MG63 (cell line): ENCODE data around the gene GPX6. TPM values are rescaled to one million over a fixed set of nuclear protein-coding genes. Genes with fewer than 3 reads are reported as not detected.
"Not testable (repeated sequence)": the region's sequence is repeated elsewhere in the genome, so short reads cannot be mapped to it uniquely, and the experiment has no call there.

Experiments used
- DNase-seq: peaks from one replicate; pipeline ENCODE4 v3.0.0-alpha.2; 2020
- H3K27me3 ChIP-seq: fragments of 250-450 bp; sonication (Bioruptor Pico); 2 replicates; pipeline ENCODE4 v1.5.1; 2020; ENCODE audit warnings: mild to moderate bottlenecking, moderate library complexity
- H3K36me3 ChIP-seq: fragments of 250-450 bp; sonication (Bioruptor Pico); 2 replicates; pipeline ENCODE4 v1.5.1; 2020; ENCODE audit warnings: mild to moderate bottlenecking, moderate library complexity
- H3K4me3 ChIP-seq: fragments of 250-450 bp; sonication (Bioruptor Pico); 2 replicates; pipeline ENCODE4 v1.5.1; 2020; ENCODE audit warnings: mild to moderate bottlenecking, moderate library complexity
- H3K9me3 ChIP-seq: fragments of 250-450 bp; sonication (Bioruptor Pico); 2 replicates; pipeline ENCODE4 v1.5.1; 2020; ENCODE audit warnings: mild to moderate bottlenecking, moderate library complexity
- total RNA-seq: library from RNA; depleted of rRNA; stranded (reverse); fragments of >200 nt; shearing (Covaris generic); gene quantifications from 2 replicates; pipeline ENCODE4 v1.2.3, GENCODE V29; 2014; ENCODE audit warnings: low replicate concordance

GPX6 gene
- total RNA-seq, 1 experiment from 2014 or later = not detected

- no peak for DNase-seq
Measured at GRCh38 chr6:28534875-28535274, 19.3 kb upstream of the GPX6 start.

GRCh38 chr6:28534306-28534705 is 18.7 kb upstream of the GPX6 start:
- DNase-seq = no peak
- Histone ChIP-seq H3K36me3 (no peaks in the 10 kb centered on the region), H3K9me3 (no peaks in the 10 kb centered on the region), H3K4me3 (no peak overlapping the region), H3K27me3 (no peaks in the 10 kb centered on the region)

More at GRCh38 chr6:28534875-28535274, 19.3 kb upstream of the GPX6 start:
- Histone ChIP-seq H3K4me3 (no peak overlapping the region), H3K27me3 (no peaks in the 10 kb centered on the region), H3K9me3 (no peaks in the 10 kb centered on the region), H3K36me3 (no peaks in the 10 kb centered on the region)

DNA sequence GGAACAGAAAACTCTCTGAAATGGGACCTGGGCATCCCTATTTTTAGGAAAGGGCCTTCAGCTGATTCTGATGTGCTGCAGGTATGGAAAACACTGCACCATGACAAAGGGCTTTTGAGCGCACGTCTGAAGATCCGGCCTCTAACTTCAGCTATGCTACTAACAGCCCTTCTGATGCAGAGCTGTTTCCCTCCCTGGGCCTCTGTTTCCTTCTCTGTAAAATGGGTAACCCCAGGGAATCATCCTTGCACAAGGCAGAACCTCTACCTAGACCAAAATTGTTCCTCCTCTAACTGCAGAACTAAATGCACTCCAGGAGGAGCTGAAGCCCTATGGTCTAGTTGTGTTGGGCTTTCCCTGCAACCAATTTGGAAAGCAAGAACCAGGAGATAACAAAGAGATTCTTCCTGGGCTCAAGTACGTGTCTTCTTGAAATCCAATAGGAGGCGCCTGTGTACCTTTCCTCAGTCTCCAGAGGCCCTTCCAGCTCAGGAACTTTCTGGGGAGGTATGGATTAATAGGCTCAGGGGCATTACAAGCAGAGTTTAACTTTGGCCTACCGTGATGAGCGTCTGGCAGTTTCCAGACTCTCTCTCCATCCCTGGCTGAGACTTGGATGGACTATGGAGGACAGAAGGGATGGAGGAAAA is 16.0 kb upstream of the GPX6 start:
- Histone ChIP-seq H3K4me3 (no peak overlapping the region), H3K27me3 (no peaks in the 10 kb centered on the region), H3K36me3 (no peaks in the 10 kb centered on the region), H3K9me3 (no peaks in the 10 kb centered on the region)
- no peak for DNase-seq

GRCh38 chr6:28530777-28531176 is 15.2 kb upstream of the GPX6 start:
- no peak for DNase-seq
- Histone ChIP-seq H3K4me3 (no peak overlapping the region), H3K27me3 (no peaks in the 10 kb centered on the region), H3K9me3 (no peaks in the 10 kb centered on the region), H3K36me3 (no peaks in the 10 kb centered on the region)

DNA sequence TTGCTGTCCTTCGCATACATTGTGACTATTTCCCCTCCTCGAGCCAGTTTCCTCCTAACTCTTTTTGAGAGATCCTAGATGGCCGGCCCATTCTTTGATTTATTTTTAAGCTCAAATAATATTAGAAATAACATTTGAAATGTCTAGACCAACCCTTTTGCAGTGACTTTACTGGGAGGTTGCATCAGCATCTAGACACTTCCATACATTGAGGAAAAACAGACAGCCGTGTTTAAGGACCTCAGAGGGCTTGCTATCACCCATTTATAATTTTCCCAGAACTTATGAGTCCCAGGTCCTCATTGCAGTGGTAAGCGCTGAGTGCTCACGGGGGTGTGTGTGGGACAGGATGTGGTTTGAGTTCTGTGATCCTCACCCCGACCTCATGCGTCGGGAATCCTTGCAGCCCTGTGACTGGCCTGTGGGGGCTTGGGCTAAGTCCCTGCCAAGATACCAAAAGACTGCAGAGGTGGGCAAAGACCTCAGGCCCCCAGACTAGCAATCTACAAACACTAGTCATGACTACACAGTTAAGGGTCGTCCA is 10.0 kb upstream of the GPX6 start, which contains the start of gene GPX5:
Gene GPX5, plus strand, starts transcription at position 386 of the 544 bp plus-strand sequence. Its CDS starts 133 bp downstream, at position 519.
- no peak within 1 kb of the TSS for H3K4me3 ChIP-seq
- H3K27me3 ChIP-seq = no peaks in the 10 kb centered on the region
- no peak for DNase-seq
- no peaks in the 10 kb centered on the region for H3K9me3 ChIP-seq
- H3K36me3 ChIP-seq = no peaks in the 10 kb centered on the region

- Histone ChIP-seq H3K36me3 (no peaks in the 10 kb centered on the region), H3K4me3 (no peak overlapping the region), H3K27me3 (no peaks in the 10 kb centered on the region), H3K9me3 (no peaks in the 10 kb centered on the region)
- no peak for DNase-seq
Measured at GRCh38 chr6:28523241-28523622, 7.6 kb upstream of the GPX6 start.

- no peak for DNase-seq
- no peaks in the 10 kb centered on the region for H3K9me3 ChIP-seq
- no peaks in the 10 kb centered on the region for H3K36me3 ChIP-seq
- no peak overlapping the region for H3K4me3 ChIP-seq
- no peaks in the 10 kb centered on the region for H3K27me3 ChIP-seq
Measured at GRCh38 chr6:28522594-28523240, 7.1 kb upstream of the GPX6 start.

DNA sequence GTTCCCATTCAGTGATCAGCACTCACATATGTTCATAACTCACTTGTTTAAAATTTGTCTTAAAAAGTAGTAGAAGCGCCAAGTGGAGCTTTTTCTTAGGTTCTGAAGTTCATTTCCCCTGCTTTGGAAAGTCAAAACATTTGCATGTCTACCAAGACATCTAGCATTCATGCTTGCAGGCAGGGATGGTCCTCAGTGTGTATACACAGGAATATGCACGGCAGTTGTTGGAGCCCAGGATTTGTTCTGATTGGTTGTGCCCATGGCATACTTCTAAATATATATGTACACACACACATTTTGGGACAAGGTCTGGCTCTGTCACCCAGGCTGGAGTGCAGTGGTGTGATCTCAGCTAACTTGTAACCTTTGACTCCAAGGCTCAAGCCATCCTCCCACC is 2.4 kb upstream of the GPX6 start:
- H3K4me3 ChIP-seq = no peak overlapping the region
- DNase-seq = no peak
- no peaks in the 10 kb centered on the region for H3K27me3 ChIP-seq
- no peaks in the 10 kb centered on the region for H3K9me3 ChIP-seq
- H3K36me3 ChIP-seq = no peaks in the 10 kb centered on the region

- not testable (repeated sequence) for H3K27me3 ChIP-seq, H3K9me3 ChIP-seq, DNase-seq, H3K36me3 ChIP-seq, H3K4me3 ChIP-seq
Measured at GRCh38 chr6:28512387-28512786, 3.2 kb downstream of the GPX6 start.

DNA sequence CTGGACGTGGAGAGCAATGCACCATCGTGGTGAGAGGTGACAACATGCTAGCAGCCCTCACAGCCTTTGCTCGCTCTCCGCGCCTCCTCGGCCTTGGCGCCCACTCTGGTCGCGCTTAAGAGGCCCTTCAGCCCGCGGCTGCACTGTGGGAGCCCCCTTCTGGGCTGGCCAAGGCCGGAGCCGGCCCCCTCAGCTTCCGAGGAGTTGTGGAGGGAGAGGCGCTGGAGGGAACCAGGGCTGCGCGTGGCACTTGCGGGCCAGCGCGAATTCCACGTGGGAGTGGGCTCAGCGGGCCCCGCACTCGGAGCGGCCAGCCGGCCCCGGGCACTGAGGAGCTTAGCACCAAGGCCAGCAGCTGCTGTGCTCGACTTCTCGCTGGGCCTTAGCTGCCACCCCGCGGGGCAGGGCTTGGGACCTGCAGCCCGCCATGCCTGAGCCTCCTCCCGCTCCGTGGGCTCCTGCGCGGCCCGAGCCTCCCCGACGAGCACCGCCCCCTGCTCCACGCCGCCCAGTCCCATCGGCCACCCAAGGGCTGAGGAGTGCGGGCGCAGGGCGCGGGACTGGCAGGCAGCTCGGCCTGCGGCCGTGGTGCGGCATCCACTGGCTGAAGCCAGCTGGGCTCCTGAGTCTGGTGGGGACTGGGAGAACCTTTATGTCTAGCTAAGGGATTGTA is 3.8 kb downstream of the GPX6 start:
- H3K36me3 ChIP-seq = no peaks in the 10 kb centered on the region
- H3K4me3 ChIP-seq = no peak overlapping the region
- DNase-seq = no peak
- H3K27me3 ChIP-seq = no peaks in the 10 kb centered on the region
- H3K9me3 ChIP-seq = no peaks in the 10 kb centered on the region

DNA sequence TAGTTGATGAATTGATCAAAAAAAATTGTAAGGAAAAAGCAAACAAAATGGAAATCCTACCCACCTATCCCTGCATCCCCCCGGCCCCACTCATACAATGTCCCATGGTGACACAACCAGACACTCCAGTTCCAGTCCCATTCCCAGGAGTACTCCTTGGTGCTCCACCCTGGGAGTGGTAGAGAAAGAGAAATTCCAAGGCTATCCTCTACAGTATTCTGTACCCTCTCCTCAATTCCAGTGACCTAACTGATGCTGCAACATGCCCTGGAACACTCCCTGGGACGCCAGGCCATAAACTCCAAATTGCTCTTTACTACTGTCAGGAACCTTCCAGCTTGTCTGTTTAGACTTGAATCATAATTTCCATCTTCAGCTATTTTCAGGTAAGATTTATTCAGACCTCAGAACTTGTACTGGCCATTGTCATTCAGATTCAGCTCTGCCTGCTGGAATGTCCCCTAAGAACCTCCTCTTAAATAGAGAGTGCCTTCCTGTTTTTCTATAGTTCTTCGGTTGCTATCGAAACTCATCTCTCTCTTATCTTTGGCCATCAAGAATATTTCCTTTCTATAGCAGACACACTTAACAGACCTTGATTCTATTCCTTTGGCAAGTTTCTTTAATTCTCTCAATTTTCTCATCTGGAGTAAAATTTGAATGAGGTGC is 8.7 kb downstream of the GPX6 start:
- Histone ChIP-seq H3K36me3 (no peaks in the 10 kb centered on the region), H3K9me3 (no peaks in the 10 kb centered on the region), H3K27me3 (no peaks in the 10 kb centered on the region), H3K4me3 (no peak overlapping the region)
- DNase-seq = no peak

DNA sequence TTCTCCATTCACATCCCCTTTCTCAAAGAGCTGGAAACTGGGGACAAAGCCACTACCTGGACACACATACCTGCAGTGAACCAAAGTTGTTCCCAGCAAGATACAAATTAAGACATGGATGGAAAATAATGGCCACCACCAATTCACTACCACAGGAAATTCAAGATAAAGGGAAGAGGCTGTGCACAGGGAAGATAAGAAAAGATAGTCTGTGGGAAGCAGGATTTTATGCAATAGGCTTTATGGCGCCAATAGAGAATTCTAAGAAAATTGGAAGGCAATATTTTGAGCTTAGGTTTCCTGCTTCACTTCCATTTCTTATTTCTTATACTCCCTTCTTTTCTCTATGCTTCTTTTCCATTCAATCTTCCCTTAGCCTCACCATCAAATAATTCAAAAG is 9.9 kb downstream of the GPX6 start:
- H3K4me3 ChIP-seq = no peak overlapping the region
- H3K27me3 ChIP-seq = 0 out of 2 replicates have a peak, but pooled peaks cover 2% of the 10 kb centered on the region
- no peaks in the 10 kb centered on the region for H3K36me3 ChIP-seq
- DNase-seq = no peak
- no peaks in the 10 kb centered on the region for H3K9me3 ChIP-seq

DNA sequence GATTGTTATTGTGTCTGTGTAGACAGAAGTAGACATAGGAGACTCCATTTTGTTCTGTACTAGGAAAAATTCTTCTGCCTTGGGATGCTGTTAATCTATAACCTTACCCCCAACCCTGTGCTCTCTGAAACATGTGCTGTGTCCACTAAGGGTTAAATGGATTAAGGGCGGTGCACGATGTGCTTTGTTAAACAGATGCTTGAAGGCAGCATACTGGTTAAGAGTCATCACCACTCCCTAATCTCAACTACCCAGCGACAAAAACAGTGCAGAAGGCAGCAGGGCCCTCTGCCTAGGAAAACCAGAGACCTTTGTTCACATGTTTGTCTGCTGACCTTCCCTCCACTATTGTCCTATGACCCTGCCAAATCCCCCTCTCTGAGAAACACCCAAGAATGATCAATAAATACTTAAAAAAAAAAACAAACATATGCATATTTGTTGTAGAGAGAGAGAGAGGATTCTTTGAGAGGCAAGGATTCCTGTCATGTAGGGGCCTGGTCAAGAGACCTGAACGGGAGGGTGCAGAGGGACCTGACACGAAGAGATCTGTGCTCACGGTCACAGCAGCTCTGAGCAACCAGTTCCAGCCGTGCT is 12.8 kb downstream of the GPX6 start:
- DNase-seq, H3K36me3 ChIP-seq, H3K4me3 ChIP-seq, H3K27me3 ChIP-seq, H3K9me3 ChIP-seq: not testable (repeated sequence)

GRCh38 chr6:28502136-28502535 is 13.5 kb downstream of the GPX6 start:
- H3K36me3 ChIP-seq, H3K9me3 ChIP-seq, H3K27me3 ChIP-seq, H3K4me3 ChIP-seq, DNase-seq: not testable (repeated sequence)

- H3K36me3 ChIP-seq = no peaks in the 10 kb centered on the region
- H3K27me3 ChIP-seq = 0 out of 2 replicates have a peak, but pooled peaks cover 2% of the 10 kb centered on the region
- H3K9me3 ChIP-seq = no peaks in the 10 kb centered on the region
- no peak overlapping the region for H3K4me3 ChIP-seq
- peak; percentile 18 for DNase-seq
Measured at GRCh38 chr6:28501259-28501658, 14.3 kb downstream of the GPX6 start.

DNA sequence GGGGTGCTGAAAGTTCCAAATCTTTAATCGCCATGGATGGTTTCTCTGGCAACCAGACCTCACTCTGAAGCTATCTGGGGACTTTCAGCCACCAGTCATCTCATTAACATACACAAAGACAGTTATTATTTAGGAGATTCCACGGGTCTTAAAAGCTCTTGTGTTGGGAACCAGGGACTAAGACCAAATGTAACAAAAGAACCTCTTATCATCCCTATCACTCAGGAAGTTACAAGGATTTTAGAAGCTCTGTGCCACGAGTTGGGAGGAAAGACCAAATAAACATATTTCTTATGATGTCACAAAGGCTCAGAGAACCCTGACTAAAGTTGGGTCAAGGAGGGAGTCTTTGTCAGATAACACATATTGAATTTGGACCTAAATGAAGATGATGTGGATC is 17.7 kb downstream of the GPX6 start:
- H3K36me3 ChIP-seq = no peaks in the 10 kb centered on the region
- H3K27me3 ChIP-seq = 0 out of 2 replicates have a peak, but pooled peaks cover 2% of the 10 kb centered on the region
- DNase-seq = no peak
- no peaks in the 10 kb centered on the region for H3K9me3 ChIP-seq
- H3K4me3 ChIP-seq = no peak overlapping the region

GRCh38 chr6:28497306-28497705 is 18.3 kb downstream of the GPX6 start:
- 0 out of 2 replicates have a peak, but pooled peaks cover 2% of the 10 kb centered on the region for H3K27me3 ChIP-seq

More at GRCh38 chr6:28497306-28497705, 18.3 kb downstream of the GPX6 start:
- H3K4me3 ChIP-seq = no peak overlapping the region
- H3K36me3 ChIP-seq = no peaks in the 10 kb centered on the region
- no peak for DNase-seq
- H3K9me3 ChIP-seq = no peaks in the 10 kb centered on the region
